Measurements from ENCODE around the gene CHCHD4.
A peak's percentile ranks its signal among the peaks of the same experiment; 100 is the strongest.

The CHCHD4 gene

DNA sequence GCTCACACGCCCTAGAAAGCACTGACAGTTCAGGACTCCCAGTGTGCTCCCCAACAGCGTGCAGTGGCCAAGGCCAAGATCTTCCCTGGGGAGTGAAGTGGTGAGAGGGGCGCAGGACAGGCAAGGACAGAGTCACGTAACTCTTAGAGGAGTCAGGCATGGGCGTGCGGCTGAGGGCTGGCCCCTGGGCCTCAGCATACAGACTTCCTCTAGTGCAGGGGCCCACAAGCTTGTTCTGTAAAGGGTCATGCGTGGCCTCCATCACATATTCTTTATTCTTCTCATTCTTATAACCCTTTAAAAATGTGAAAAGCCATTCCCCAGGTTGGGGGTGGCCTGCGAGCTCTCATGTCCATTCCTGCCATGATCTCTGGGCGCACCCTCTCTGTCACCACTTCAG is 25.4 kb upstream of the CHCHD4 start:
- DNase-seq (ENCODE audit: low read depth, low spot score), result no peak

GRCh38 chr3:14148041-14148985 is 23.6 kb upstream of the CHCHD4 start:
- DNase-seq (ENCODE audit: low read depth, low spot score), result no peak

GRCh38 chr3:14147617-14148016 is 22.9 kb upstream of the CHCHD4 start:
- DNase-seq (ENCODE audit: low read depth, low spot score), result no peak

DNA sequence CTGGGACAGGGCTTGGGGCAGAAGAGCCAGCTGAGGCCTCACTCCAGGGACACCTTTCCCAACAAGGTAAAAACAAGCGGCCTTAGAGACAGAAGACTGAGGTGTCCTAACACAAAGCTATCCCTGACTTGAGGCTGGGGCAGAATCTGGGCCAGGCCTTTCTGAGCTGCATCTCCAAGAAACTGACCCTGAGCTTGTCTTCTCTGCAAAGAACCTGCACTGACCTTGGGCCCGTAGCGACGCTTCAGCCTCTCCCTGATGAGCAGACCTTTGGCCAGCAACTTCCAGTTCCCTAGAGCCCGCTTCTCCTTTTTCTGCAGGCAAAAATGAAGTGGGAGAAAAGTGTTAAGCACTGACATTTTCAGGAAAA is 22.4 kb upstream of the CHCHD4 start:
- no peak for DNase-seq (ENCODE audit: low read depth, low spot score)

DNA sequence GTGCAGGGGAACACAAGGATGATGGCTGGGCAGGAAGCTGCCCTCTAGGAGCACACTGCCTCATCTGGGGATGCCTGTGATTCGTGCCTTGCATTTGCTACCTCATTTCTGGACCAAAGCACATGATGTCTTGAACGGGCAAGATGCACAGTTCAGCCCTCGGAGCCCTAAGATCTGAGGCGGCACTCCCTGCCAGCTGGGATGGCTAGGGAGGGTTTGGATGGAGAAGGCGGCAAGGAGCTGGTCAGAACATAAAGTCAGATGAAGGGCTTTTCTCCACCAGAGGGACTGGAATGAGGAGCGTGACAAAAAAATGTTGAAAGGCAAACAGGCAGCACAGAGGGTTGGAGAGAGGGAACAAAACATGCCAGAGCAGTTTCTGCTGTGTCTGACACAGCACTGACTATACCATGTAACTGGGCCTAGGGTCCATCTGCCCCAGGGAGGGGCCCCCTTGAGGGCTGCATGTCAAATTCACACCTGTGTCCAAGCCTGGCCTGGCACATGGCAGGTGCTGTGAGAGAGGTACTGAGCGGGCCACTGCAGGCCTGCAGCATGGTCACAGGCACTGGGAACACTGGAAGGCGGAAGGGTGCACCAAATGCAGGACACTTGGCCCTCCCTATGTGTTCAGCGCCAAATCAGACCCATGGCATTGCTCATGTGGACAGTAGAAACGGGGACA is 21.9 kb upstream of the CHCHD4 start:
- no peak for DNase-seq (ENCODE audit: low read depth, low spot score)

DNA sequence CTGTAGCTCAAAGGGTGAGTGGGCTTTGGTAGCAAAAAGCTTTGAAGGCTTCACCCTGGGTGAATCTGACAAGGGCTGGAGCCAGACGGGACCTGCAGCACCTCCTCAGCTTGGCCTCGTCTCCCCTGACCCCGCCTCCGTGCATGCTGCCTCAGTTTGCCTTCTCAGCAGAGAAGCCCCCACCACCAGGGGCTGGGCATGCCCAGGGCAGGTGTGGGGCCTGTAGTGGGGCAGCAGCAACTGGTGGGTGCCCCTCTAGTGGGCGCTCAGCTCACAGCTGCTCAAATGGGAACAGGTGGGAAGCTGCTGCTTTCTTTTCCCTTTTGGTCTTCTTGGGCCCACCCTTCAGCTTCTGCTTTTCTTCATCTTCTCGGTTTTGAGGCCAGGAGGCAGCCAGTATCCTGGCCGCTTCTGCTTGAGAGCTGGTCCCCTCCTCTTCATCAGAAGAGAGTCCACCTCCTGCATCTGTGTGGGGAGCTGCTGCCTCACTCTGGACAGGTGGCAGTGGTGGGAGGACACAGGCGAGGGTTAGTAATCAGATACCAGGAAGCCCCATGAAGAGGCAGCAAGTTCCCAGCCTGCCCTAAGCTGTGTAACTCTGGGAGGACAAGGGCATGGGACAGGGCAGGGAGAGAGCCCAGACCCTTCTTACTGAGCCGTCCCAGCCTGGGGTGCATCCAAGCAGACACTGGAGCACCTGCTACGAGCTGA is 21.2 kb upstream of the CHCHD4 start:
- DNase-seq (ENCODE audit: low read depth, low spot score), result no peak

- DNase-seq (ENCODE audit: low read depth, low spot score), result peak; percentile 67
Measured at GRCh38 chr3:14145236-14145635, 20.6 kb upstream of the CHCHD4 start.

- peak; percentile 97 for DNase-seq (ENCODE audit: low read depth, low spot score)
Measured at GRCh38 chr3:14144423-14145075, 19.9 kb upstream of the CHCHD4 start.

- peak; percentile 95 for DNase-seq (ENCODE audit: low read depth, low spot score)
Measured at GRCh38 chr3:14143271-14144225, 18.9 kb upstream of the CHCHD4 start.

DNA sequence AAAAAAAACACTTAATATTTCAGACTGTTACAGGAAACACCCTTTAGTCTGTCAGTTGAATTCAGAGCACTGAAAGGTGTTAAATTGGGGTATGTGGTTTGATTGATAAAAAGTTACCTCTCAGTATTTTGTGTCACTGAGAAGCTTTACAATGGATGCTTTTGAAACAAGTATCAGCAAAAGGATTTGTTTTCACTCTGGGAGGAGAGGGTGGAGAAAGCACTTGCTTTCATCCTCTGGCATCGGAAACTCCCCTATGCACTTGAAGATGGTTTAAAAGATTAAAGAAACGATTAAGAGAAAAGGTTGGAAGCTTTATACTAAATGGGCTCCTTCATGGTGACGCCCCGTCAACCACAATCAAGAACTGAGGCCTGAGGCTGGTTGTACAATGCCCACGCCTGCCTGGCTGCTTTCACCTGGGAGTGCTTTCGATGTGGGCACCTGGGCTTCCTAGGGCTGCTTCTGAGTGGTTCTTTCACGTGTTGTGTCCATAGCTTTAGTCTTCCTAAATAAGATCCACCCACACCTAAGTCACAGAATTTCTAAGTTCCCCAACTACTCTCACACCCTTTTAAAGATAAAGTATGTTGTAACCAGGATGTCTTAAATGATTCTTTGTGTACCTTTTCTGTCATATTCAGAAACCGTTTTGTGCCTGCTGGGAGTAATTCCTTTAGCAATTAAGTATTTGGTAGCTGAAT is 18.0 kb upstream of the CHCHD4 start:
- DNase-seq (ENCODE audit: low read depth, low spot score), result no peak

DNA sequence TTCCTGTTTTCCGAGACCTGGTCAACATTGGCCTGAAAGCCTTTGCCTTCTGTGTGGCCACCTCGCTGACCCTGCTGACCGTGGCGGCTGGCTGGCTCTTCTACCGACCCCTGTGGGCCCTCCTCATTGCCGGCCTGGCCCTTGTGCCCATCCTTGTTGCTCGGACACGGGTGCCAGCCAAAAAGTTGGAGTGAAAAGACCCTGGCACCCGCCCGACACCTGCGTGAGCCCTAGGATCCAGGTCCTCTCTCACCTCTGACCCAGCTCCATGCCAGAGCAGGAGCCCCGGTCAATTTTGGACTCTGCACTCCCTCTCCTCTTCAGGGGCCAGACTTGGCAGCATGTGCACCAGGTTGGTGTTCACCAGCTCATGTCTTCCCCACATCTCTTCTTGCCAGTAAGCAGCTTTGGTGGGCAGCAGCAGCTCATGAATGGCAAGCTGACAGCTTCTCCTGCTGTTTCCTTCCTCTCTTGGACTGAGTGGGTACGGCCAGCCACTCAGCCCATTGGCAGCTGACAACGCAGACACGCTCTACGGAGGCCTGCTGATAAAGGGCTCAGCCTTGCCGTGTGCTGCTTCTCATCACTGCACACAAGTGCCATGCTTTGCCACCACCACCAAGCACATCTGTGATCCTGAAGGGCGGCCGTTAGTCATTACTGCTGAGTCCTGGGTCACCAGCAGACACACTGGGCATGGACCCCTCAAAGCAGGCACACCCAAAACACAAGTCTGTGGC is 17.1 kb upstream of the CHCHD4 start:
- DNase-seq (ENCODE audit: low read depth, low spot score), result no peak

DNA sequence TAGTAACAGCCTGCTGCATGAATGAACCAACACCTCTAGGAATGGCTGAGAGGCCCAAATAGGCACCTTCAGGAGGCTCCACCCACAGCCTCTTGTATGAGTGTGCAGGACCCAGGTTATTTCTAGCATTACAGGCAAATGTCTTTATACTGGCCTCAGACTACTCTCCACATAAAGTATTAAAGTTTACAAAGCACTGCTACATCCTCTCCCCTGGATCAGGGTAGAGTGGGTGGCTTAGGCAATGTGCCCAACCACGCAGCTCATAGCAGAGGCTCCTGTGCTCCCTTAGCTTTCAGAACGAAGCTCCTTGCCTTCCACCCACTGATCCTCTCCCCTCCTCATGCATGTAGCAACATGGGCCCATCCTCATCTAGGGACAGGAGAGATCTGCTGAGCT is 16.5 kb upstream of the CHCHD4 start:
- no peak for DNase-seq (ENCODE audit: low read depth, low spot score)

DNA sequence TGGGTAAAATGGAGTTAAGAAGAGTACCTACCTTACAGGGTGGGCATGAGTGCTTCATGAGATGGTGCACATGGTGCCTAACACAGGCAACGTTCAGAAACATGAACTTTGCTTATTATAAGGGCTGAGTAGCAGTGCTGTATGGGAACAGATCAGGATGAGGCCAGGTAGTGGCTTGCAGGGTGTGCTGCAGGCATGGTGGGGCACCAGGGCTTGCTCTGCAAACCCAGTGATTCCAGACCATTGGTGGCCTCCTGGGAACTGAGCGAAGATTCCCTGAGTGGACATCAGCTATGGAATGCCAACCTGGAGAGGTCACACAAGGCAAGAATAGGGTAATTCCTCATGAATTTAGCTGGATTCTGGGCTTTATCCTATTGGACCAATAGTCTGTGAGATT is 16.0 kb upstream of the CHCHD4 start:
- no peak for DNase-seq (ENCODE audit: low read depth, low spot score)

DNA sequence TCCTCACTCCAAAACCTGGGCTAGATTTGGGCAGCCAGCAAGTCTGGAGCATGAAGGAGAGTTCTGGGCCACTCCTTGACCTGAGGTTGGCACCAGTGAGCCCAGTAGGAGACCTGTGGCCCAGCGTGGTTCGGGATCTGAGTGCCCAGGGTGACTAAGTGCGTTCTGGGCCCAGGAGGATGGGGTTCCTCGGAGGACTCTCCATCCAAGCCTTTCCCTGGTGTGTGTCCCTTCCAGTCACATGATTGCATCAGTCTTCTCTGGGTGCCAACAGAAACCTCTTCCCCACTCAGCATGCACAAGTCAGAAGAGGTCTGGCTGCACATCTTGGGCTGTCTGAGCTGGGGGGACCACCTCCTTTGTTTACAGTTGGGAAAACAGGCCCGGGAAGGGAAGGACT is 15.1 kb upstream of the CHCHD4 start:
- DNase-seq (ENCODE audit: low read depth, low spot score), result no peak

DNA sequence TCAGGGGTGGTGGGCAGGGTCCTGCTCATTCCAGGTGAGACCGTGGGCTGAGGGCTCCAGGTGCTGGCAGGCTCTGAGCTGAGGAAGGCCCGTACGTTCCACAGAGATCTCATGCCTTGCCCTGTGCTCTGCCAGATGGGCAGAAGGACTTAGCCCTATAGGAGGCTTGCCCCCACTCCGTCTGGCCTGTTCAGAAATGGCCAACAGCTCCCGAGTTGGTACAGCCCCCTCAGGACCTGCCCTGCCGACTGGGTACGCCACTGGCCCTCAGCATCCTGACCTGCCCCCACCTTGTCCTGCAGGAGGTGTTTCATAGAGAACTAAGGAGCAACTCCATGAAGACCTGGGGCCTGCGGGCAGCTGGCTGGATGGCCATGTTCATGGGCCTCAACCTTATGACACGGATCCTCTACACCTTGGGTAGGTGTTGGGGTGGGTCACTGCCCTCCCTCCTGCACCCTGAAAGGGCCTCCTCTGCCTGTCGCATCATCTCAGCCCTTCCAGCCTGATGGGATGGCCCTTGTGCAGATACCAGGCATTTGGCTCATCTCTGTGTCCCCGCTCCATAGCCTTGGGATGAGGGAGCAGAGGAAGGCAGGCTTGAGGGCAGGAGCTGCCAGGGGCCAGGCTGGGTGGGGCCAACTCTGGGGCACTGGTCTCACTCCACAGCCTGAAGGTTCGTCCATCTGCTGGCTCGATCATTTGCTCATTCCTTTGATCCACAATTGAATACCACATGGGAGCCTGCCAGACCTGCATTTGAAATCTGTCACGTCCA is 14.4 kb upstream of the CHCHD4 start:
- no peak for DNase-seq (ENCODE audit: low read depth, low spot score)

- DNase-seq (ENCODE audit: low read depth, low spot score), result no peak
Measured at GRCh38 chr3:14138109-14138877, 13.6 kb upstream of the CHCHD4 start.

- no peak for DNase-seq (ENCODE audit: low read depth, low spot score)
Measured at GRCh38 chr3:14137445-14137844, 12.8 kb upstream of the CHCHD4 start.

DNA sequence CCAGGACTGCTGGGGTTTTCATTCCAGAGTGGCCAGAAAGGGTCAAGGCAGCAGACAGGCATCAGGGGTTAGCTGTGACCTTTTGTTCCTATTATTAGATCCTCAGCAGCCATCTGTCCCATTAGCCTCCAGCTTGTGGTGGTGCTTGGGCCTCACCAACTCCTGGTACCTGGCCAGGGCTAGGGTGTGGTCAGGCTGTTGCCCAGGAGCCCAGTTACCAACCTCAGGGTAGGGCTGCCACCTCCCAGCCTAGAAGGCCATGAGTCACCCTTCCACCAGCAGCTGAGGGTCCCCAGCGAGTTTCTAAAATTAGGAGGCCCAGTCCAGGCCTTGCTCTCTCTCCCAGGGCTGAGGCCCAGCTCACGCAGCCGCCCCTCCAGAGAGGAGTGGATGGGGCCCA is 12.3 kb upstream of the CHCHD4 start:
- DNase-seq (ENCODE audit: low read depth, low spot score), result peak; percentile 41
